ENCODE measurements around the gene MMP15.
A peak's percentile ranks its signal among the peaks of the same experiment; 100 is the strongest.
"Not testable (repeated sequence)": the region's sequence is repeated elsewhere in the genome, so short reads cannot be mapped to it uniquely, and the experiment has no call there.

MMP15 gene

GRCh38 chr16:58025351-58026138 is at the start of gene MMP15:
Gene MMP15 (plus strand): TSS chr16:58025754. CDS start chr16:58026351, 597 bp downstream.
- DNase-seq, result peak; percentile 78
- in situ Hi-C loops (cut with MboI; ENCODE audit: low pct_unique_long_range_greater_than_20kb, low sequenced_read_pairs), result no loop called here

- DNase-seq, result no peak
- in situ Hi-C loops (cut with MboI; ENCODE audit: low pct_unique_long_range_greater_than_20kb, low sequenced_read_pairs), result loop anchor here (25.0 kb wide), 1 partner anchor 214 kb away; no protein-coding TSS in a partner anchor
Measured at GRCh38 chr16:57976331-57976796, 49.2 kb upstream of the MMP15 start.

GRCh38 chr16:57977418-57978069 is 48.0 kb upstream of the MMP15 start:
- in situ Hi-C loops (cut with MboI; ENCODE audit: low pct_unique_long_range_greater_than_20kb, low sequenced_read_pairs), result loop anchor here (25.0 kb wide), 1 partner anchor 215 kb away; no protein-coding TSS in a partner anchor
- no peak for DNase-seq

- DNase-seq, result not testable (repeated sequence)
- in situ Hi-C loops (cut with MboI; ENCODE audit: low pct_unique_long_range_greater_than_20kb, low sequenced_read_pairs), result loop anchor here (25.0 kb wide), 1 partner anchor 216 kb away; no protein-coding TSS in a partner anchor
Measured at GRCh38 chr16:57978070-57978465, 47.5 kb upstream of the MMP15 start.

- in situ Hi-C loops (cut with MboI; ENCODE audit: low pct_unique_long_range_greater_than_20kb, low sequenced_read_pairs), result loop anchor here (25.0 kb wide), 1 partner anchor 217 kb away; no protein-coding TSS in a partner anchor
- DNase-seq, result no peak
Measured at GRCh38 chr16:57979006-57979585, 46.5 kb upstream of the MMP15 start.

GRCh38 chr16:57981636-57982035 is 43.9 kb upstream of the MMP15 start:
- in situ Hi-C loops (cut with MboI; ENCODE audit: low pct_unique_long_range_greater_than_20kb, low sequenced_read_pairs), result loop anchor here (25.0 kb wide), 1 partner anchor 219 kb away; no protein-coding TSS in a partner anchor
- no peak for DNase-seq

GRCh38 chr16:57982385-57982784 is 43.2 kb upstream of the MMP15 start:
- no peak for DNase-seq
- in situ Hi-C loops (cut with MboI; ENCODE audit: low pct_unique_long_range_greater_than_20kb, low sequenced_read_pairs), result loop anchor here (25.0 kb wide), 1 partner anchor 220 kb away; no protein-coding TSS in a partner anchor

GRCh38 chr16:57984443-57985203 is 40.9 kb upstream of the MMP15 start:
- DNase-seq, result peak; percentile 67
- in situ Hi-C loops (cut with MboI; ENCODE audit: low pct_unique_long_range_greater_than_20kb, low sequenced_read_pairs), result loop anchor here (25.0 kb wide), 1 partner anchor 222 kb away; no protein-coding TSS in a partner anchor

GRCh38 chr16:57985204-57986181 is 40.1 kb upstream of the MMP15 start:
- in situ Hi-C loops (cut with MboI; ENCODE audit: low pct_unique_long_range_greater_than_20kb, low sequenced_read_pairs), result loop anchor here (25.0 kb wide), 1 partner anchor 223 kb away; no protein-coding TSS in a partner anchor
- no peak for DNase-seq

- DNase-seq, result no peak
- in situ Hi-C loops (cut with MboI; ENCODE audit: low pct_unique_long_range_greater_than_20kb, low sequenced_read_pairs), result loop anchor here (25.0 kb wide), 1 partner anchor 224 kb away; no protein-coding TSS in a partner anchor
Measured at GRCh38 chr16:57986196-57986595, 39.4 kb upstream of the MMP15 start.

GRCh38 chr16:57987441-57988177 is 37.9 kb upstream of the MMP15 start:
- DNase-seq, result no peak
- in situ Hi-C loops (cut with MboI; ENCODE audit: low pct_unique_long_range_greater_than_20kb, low sequenced_read_pairs), result loop anchor here (25.0 kb wide), 1 partner anchor 225 kb away; no protein-coding TSS in a partner anchor

- DNase-seq, result no peak
- in situ Hi-C loops (cut with MboI; ENCODE audit: low pct_unique_long_range_greater_than_20kb, low sequenced_read_pairs), result loop anchor here (25.0 kb wide), 1 partner anchor 227 kb away; no protein-coding TSS in a partner anchor
Measured at GRCh38 chr16:57988929-57989328, 36.6 kb upstream of the MMP15 start.

- in situ Hi-C loops (cut with MboI; ENCODE audit: low pct_unique_long_range_greater_than_20kb, low sequenced_read_pairs), result loop anchor here (25.0 kb wide), 1 partner anchor 229 kb away; no protein-coding TSS in a partner anchor
- DNase-seq, result no peak
Measured at GRCh38 chr16:57991551-57992059, 33.9 kb upstream of the MMP15 start.

- no peak for DNase-seq
- in situ Hi-C loops (cut with MboI; ENCODE audit: low pct_unique_long_range_greater_than_20kb, low sequenced_read_pairs), result loop anchor here (25.0 kb wide), 1 partner anchor 230 kb away; no protein-coding TSS in a partner anchor
Measured at GRCh38 chr16:57992084-57992483, 33.5 kb upstream of the MMP15 start.

- DNase-seq, result no peak
- in situ Hi-C loops (cut with MboI; ENCODE audit: low pct_unique_long_range_greater_than_20kb, low sequenced_read_pairs), result loop anchor here (25.0 kb wide), 1 partner anchor 231 kb away; no protein-coding TSS in a partner anchor
Measured at GRCh38 chr16:57993438-57993837, 32.1 kb upstream of the MMP15 start.

GRCh38 chr16:57993897-57994296 is 31.7 kb upstream of the MMP15 start:
- DNase-seq, result no peak
- in situ Hi-C loops (cut with MboI; ENCODE audit: low pct_unique_long_range_greater_than_20kb, low sequenced_read_pairs), result loop anchor here (25.0 kb wide), 1 partner anchor 232 kb away; no protein-coding TSS in a partner anchor
